GM19463 (cell line): Measurements from ENCODE around the gene G6PC3.

Experiments
- ATAC-seq: cut with Tn5 transposase; IDR thresholded peaks from one replicate; pipeline ENCODE4 v1.9.1; 2021; ENCODE audit warnings: mild to moderate bottlenecking, moderate library complexity; ENCODE audit not compliant: unreplicated experiment

Gene G6PC3

DNA sequence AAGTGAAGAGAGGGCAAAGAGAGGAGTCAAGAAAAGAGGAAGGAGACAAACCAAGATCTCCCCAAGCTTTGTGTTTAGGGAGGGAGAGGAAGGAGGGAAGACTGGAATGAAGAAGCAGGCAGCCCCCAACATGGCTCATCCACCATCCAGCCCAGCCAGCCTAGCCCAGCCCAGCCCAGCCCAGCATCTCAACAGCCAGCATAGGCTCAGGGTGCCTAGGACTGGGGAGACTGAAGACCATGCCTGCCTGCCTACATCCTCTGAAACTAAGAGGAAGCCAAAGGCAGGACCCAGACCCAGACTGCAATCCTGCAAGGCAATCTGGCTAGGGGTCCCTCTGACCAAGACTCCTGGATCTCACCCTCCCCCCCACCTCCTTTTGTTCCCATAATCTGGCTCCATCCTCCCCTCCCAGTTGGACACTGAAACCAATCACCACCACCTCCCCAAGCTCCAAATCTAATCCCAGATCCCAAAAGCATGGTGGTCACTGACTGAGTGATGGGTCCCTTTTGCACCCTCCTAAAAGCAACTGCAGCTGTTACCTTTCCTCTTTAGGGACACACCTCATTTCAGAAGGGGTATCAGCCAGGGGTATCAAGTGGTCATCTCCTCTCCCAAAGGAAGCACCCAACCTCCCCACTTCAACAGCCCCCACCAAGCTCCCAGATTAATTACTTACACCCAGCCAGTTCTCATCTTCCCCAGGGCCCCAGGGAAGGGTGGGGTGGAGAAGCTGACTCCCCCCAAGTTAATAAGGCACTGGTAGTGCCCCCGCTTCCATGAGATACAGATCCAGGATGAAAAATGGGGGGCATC is 51.7 kb downstream of the G6PC3 start:
- ATAC-seq: no peak

DNA sequence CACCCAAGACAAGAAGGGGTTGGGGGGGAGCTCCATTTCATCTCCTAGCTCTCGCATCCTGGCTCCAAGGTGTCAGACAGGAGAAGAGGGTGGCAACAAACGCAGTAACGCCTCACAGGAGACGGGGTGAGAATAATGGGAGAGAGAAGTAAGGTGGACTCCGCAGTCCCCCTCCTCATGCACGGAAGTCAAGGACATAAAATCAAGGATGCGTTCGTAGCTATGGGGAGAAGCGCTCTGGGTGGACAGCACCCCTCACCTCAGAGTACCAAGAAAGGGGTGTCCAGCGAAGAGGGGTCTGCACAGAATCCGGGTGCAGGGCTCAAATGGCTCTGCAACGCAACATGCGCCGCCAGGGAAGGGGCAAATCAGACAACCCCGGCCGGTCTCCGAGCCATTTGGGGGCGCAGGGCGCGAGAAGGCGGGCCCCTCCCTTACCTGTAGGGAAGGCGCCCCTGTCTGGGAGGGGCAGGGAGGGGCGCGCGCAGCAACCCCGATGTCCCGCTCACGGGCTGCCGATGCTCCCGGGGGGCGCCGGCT is 52.4 kb downstream of the G6PC3 start:
- peak; percentile 12 for ATAC-seq

DNA sequence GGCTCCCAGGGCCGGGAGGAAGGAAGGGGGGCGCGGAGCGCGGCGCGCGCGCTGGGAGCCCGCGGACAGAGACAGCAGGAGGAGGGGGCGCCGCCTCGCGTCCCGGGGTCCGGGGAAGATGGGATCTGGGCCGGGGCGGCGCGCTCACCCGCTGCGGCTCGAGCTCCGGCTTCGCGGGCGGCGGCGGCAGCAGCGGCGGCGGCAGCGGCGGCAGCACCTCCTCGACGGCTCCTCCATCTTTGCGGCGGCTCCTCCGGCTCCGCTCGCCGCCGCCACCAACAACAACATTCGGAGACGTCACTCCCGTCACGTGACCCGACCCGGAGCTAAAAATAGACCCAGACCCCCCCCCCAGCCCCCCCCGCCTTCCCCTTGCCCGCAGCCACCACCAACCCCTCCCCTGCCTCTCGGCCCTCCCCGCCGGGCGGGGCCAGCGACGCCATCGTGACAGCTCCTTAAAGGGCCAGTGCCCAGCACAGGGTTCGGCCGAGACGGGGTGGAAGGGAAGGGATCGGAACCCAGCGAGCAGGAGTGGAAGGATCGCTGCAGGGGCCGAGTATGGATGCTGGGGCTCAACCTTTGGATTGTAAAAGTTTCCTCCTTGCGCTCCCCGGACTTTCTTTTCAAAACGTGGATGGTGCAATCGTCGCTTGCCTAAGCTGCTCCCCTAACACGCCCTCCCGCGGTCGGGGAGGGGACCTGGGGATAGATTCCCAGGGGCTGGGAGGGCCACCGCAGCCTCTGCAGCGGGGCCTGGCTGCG is 53.0 kb downstream of the G6PC3 start, which contains the start of gene HDAC5:
TSS of gene HDAC5 (minus strand) at position 286 of the 762 bp plus-strand sequence. CDS start 6,126 bp downstream, outside the sequence.
- peak; percentile 93 for ATAC-seq

DNA sequence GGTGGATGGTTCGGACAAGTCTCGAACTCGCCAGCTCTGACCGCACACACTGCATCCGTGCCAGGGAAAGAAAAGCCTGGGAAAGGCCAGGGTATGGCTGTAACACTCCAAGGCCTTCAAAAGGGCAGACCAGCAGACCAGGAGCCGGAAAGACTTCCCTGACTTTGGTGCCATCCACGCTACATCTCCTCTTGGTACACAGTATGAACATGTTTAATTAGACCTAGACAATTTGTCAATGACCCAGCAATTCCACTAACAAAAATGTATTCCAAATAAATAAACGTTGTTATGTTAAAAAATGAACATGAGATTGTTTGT is 53.5 kb downstream of the G6PC3 start:
- ATAC-seq: no peak
